Mesendoderm (in vitro differentiated cells): ENCODE data around the gene TRIM16.
"Not testable (repeated sequence)": the region's sequence is repeated elsewhere in the genome, so short reads cannot be mapped to it uniquely, and the experiment has no call there.

Source experiments
- DNase-seq: peaks from one replicate; pipeline ENCODE4 v3.0.0; 2013
- H2AK5ac ChIP-seq: 2 replicates; pipeline ENCODE4 v1.6.1; 2013; ENCODE audit warnings: low read length, inconsistent platforms
- H2BK120ac ChIP-seq: 2 replicates; pipeline ENCODE4 v1.6.1; 2013; ENCODE audit warnings: low read depth, mild to moderate bottlenecking, low read length, moderate library complexity, mixed read lengths
- H2BK15ac ChIP-seq: replicated peaks from 2 replicates; pipeline ENCODE4 v1.6.1; 2013; ENCODE audit warnings: low read depth, mild to moderate bottlenecking, moderate library complexity
- H2BK5ac ChIP-seq: 2 replicates; pipeline ENCODE4 v1.6.1; 2013; ENCODE audit warnings: low read length, inconsistent platforms
- H3K18ac ChIP-seq: 2 replicates; pipeline ENCODE4 v1.6.1; 2013; ENCODE audit warnings: mild to moderate bottlenecking, low read length, mixed read lengths
- H3K23ac ChIP-seq: one replicate; pipeline ENCODE4 v1.6.1; 2013; ENCODE audit warnings: low read length
- H3K27ac ChIP-seq: 2 replicates; pipeline ENCODE4 v1.5.1; 2013; ENCODE audit warnings: low read depth, mild to moderate bottlenecking, inconsistent platforms, low read length, moderate library complexity
- H3K27me3 ChIP-seq: 2 replicates; pipeline ENCODE4 v1.6.1; 2013; ENCODE audit warnings: low read length, control low read depth, mild to moderate bottlenecking, inconsistent platforms; ENCODE audit not compliant: insufficient read depth, poor library complexity
- H3K36me3 ChIP-seq: 2 replicates; pipeline ENCODE4 v1.6.1; 2013; ENCODE audit warnings: low read length, inconsistent platforms; ENCODE audit not compliant: control insufficient read depth, insufficient read depth
- H3K4ac ChIP-seq: one replicate; pipeline ENCODE4 v1.6.1; 2013; ENCODE audit warnings: low read depth, mild to moderate bottlenecking, low read length, moderate library complexity
- H3K4me1 ChIP-seq: 2 replicates; pipeline ENCODE4 v1.6.1; 2013; ENCODE audit warnings: low read depth, low read length, inconsistent platforms; ENCODE audit not compliant: control insufficient read depth
- H3K4me2 ChIP-seq: 2 replicates; pipeline ENCODE4 v1.6.1; 2013; ENCODE audit warnings: low read length
- H3K4me3 ChIP-seq: 2 replicates; pipeline ENCODE4 v1.5.1; 2013; ENCODE audit warnings: mild to moderate bottlenecking, low read length
- H3K56ac ChIP-seq: one replicate; pipeline ENCODE4 v1.6.1; 2013; ENCODE audit warnings: low read length
- H3K79me1 ChIP-seq: 2 replicates; pipeline ENCODE4 v1.6.1; 2013; ENCODE audit warnings: low read length, inconsistent platforms
- H3K79me2 ChIP-seq: 2 replicates; pipeline ENCODE4 v1.6.1; 2013; ENCODE audit warnings: mild to moderate bottlenecking, low read length; ENCODE audit not compliant: control insufficient read depth, insufficient read depth
- H3K9ac ChIP-seq: 2 replicates; pipeline ENCODE4 v1.6.1; 2013; ENCODE audit warnings: low read length, inconsistent platforms
- H4K5ac ChIP-seq: one replicate; pipeline ENCODE4 v1.6.1; 2013; ENCODE audit warnings: low read length
- H4K8ac ChIP-seq: one replicate; pipeline ENCODE4 v1.6.1; 2013; ENCODE audit warnings: low read depth, mild to moderate bottlenecking, control low read depth, low read length, moderate library complexity
- WGBS: extraction: QIAGEN DNeasy Blood & Tissue Kit; methylation state at CpG from one replicate; pipeline ENCODE4 v1.1.7; 2013; ENCODE audit warnings: low lambda C conversion rate, missing lambda C conversion rate; ENCODE audit not compliant: insufficient coverage; ENCODE audit errors: extremely low coverage; 5-methylcytosine and 5-hydroxymethylcytosine counted together

The TRIM16 gene

GRCh38 chr17:15687494-15687893 is 3.4 kb upstream of the TRIM16 start:
- not testable (repeated sequence) for H3K4me3 ChIP-seq, H2BK5ac ChIP-seq, H3K4me2 ChIP-seq, H3K36me3 ChIP-seq, H3K79me1 ChIP-seq, H2BK15ac ChIP-seq, H3K18ac ChIP-seq, H4K5ac ChIP-seq, H2AK5ac ChIP-seq, H3K4me1 ChIP-seq, H3K79me2 ChIP-seq, H3K9ac ChIP-seq, H3K56ac ChIP-seq, H3K4ac ChIP-seq, H2BK120ac ChIP-seq, H4K8ac ChIP-seq, H3K27ac ChIP-seq, DNase-seq, H3K27me3 ChIP-seq, H3K23ac ChIP-seq
- no CpG with 5 or more reads among the region's 1 CpG for WGBS

GRCh38 chr17:15683135-15683534 is 976 bp downstream of the TRIM16 start:
- not testable (repeated sequence) for H3K79me2 ChIP-seq, H4K8ac ChIP-seq, H2AK5ac ChIP-seq, H2BK15ac ChIP-seq, H3K27me3 ChIP-seq, H3K9ac ChIP-seq, H2BK5ac ChIP-seq, H3K18ac ChIP-seq, H2BK120ac ChIP-seq, H3K23ac ChIP-seq, H3K4me1 ChIP-seq, H3K56ac ChIP-seq, H3K36me3 ChIP-seq, H3K4me2 ChIP-seq, H4K5ac ChIP-seq, H3K79me1 ChIP-seq, H3K27ac ChIP-seq, DNase-seq, H3K4ac ChIP-seq, H3K4me3 ChIP-seq
- no CpG with 5 or more reads among the region's 3 CpGs for WGBS

GRCh38 chr17:15675991-15676390 is 8.1 kb downstream of the TRIM16 start:
- H3K9ac ChIP-seq, H3K56ac ChIP-seq, H3K79me2 ChIP-seq, H3K36me3 ChIP-seq, H2AK5ac ChIP-seq, H3K23ac ChIP-seq, H3K27ac ChIP-seq, H3K4me2 ChIP-seq, H2BK5ac ChIP-seq, H2BK120ac ChIP-seq, H4K8ac ChIP-seq, H3K4me1 ChIP-seq, H3K4me3 ChIP-seq, H3K27me3 ChIP-seq, H2BK15ac ChIP-seq, H3K79me1 ChIP-seq, DNase-seq, H3K4ac ChIP-seq, H3K18ac ChIP-seq, H4K5ac ChIP-seq: not testable (repeated sequence)
- no CpG with 5 or more reads among the region's 6 CpGs for WGBS

- H3K79me2 ChIP-seq, H3K4ac ChIP-seq, H4K8ac ChIP-seq, H3K56ac ChIP-seq, H3K23ac ChIP-seq, H3K18ac ChIP-seq, H2BK120ac ChIP-seq, H3K36me3 ChIP-seq, H3K9ac ChIP-seq, DNase-seq, H3K79me1 ChIP-seq, H3K4me2 ChIP-seq, H4K5ac ChIP-seq, H3K4me3 ChIP-seq, H2BK15ac ChIP-seq, H3K27me3 ChIP-seq, H2AK5ac ChIP-seq, H2BK5ac ChIP-seq, H3K4me1 ChIP-seq, H3K27ac ChIP-seq: not testable (repeated sequence)
- WGBS, result no CpG with 5 or more reads among the region's 1 CpG
These were observed 9.5 kb downstream of the TRIM16 start for GRCh38 chr17:15674640-15675039.

GRCh38 chr17:15669526-15669925 is 14.6 kb downstream of the TRIM16 start:
- H3K4me2 ChIP-seq, H4K8ac ChIP-seq, H3K23ac ChIP-seq, H3K4ac ChIP-seq, H2BK15ac ChIP-seq, H3K9ac ChIP-seq, H3K18ac ChIP-seq, H2AK5ac ChIP-seq, H3K27me3 ChIP-seq, H3K27ac ChIP-seq, H2BK120ac ChIP-seq, H4K5ac ChIP-seq, H3K56ac ChIP-seq, H2BK5ac ChIP-seq, H3K36me3 ChIP-seq, DNase-seq, H3K79me1 ChIP-seq, H3K4me3 ChIP-seq, H3K4me1 ChIP-seq, H3K79me2 ChIP-seq: not testable (repeated sequence)
- WGBS, result no CpG with 5 or more reads among the region's 5 CpGs

GRCh38 chr17:15663691-15664090 is 20.4 kb downstream of the TRIM16 start:
- Histone ChIP-seq H3K23ac (no peak overlapping the region), H3K4me3 (no peak overlapping the region), H3K56ac (no peak overlapping the region), H2BK5ac (no peak overlapping the region), H3K79me2 (no peaks in the 10 kb centered on the region), H2AK5ac (no peak overlapping the region), H2BK15ac (no peak overlapping the region), H3K27ac (no peak overlapping the region), H4K5ac (no peak overlapping the region), H4K8ac (no peak overlapping the region), H3K9ac (no peak overlapping the region), H3K18ac (no peak overlapping the region), H3K79me1 (no peaks in the 10 kb centered on the region), H2BK120ac (no peak overlapping the region), H3K4me2 (no peak overlapping the region), H3K36me3 (peaks cover 2% of the 10 kb centered on the region), H3K4me1 (peaks cover 2% of the 10 kb centered on the region), H3K27me3 (no peaks in the 10 kb centered on the region), H3K4ac (no peak overlapping the region)
- WGBS, result no CpG with 5 or more reads among the region's 5 CpGs
- no peak for DNase-seq
